Ovary (tissue), 9 donors: ENCODE measurements around the gene AURKA. TPM values are rescaled to one million over a fixed set of nuclear protein-coding genes. Genes with fewer than 3 reads are reported as not detected.
A peak's percentile ranks its signal among the peaks of the same experiment; 100 is the strongest.
"Not testable (repeated sequence)": the region's sequence is repeated elsewhere in the genome, so short reads cannot be mapped to it uniquely, and the experiment has no call there.

Experiments used
- DNase-seq, 5 donors: peaks; one replicate each; pipeline ENCODE4 v3.0.0-alpha.2; 2019 to 2020
- H3K27ac ChIP-seq, 2 donors: fragments of 200-600 bp; one replicate each; pipeline versions ENCODE4 v1.5.1 to v1.8.0; 2019 to 2022
- H3K27me3 ChIP-seq: fragments of 200-600 bp; one replicate; pipeline ENCODE4 v1.8.0; 2022
- H3K36me3 ChIP-seq: fragments of 200-600 bp; sonication (generic); one replicate; pipeline ENCODE4 v1.5.1; 2019
- H3K4me1 ChIP-seq: one replicate; pipeline ENCODE4 v1.8.1; 2013; ENCODE audit warnings: mild to moderate bottlenecking, moderate library complexity; ENCODE audit not compliant: insufficient read depth
- H3K4me3 ChIP-seq: fragments of 200-600 bp; sonication (generic); one replicate; pipeline ENCODE4 v1.5.1; 2017
- H3K9me3 ChIP-seq, 2 donors: fragments of 200-600 bp in 1 of 2; sonication (generic) in 1 of 2; one replicate each; pipeline versions ENCODE4 v1.5.1 to v1.8.1; 2013 to 2019; ENCODE audit warnings: mild to moderate bottlenecking in 1 of 2, moderate library complexity in 1 of 2
- EP300 ChIP-seq: sonication (generic); formaldehyde crosslinking; IDR thresholded peaks from one replicate; pipeline ENCODE4 v1.6.1; 2017; ENCODE audit warnings: antibody characterized with exemption
- POLR2A ChIP-seq: fragments of 450-650 bp; IDR thresholded peaks from one replicate; pipeline ENCODE4 v1.6.1; 2017; ENCODE audit warnings: antibody characterized with exemption, mild to moderate bottlenecking, moderate library complexity
- WGBS, 3 donors: extraction: QIAGEN DNeasy Blood & Tissue Kit in 1 of 3; methylation state at CpG; one replicate each; pipeline versions ENCODE4 v1.1.5 to v1.1.7; 2013 to 2017; 5-methylcytosine and 5-hydroxymethylcytosine counted together
- intact Hi-C, 4 donors: fragments of 100-400 bp; cut with DNase I; formaldehyde crosslinking; loops; one replicate each; pipeline versions ENCODE4 v1.11.0 to v1.15.1; 2022 to 2023
- polyA plus RNA-seq, 2 donors: library from polyadenylated mRNA; stranded (reverse); fragments of 200-250 nt in 1 of 2; fragments of 350-450 nt in 1 of 2; fragmentation: Illumina TruSeq in 1 of 2; extraction: RNeasy Lipid Tissue Mini Kit (QIAGEN cat#74804) in 1 of 2; gene quantifications; one replicate each; pipeline ENCODE4 v1.2.3, GENCODE V29; 2013 to 2014
- total RNA-seq, 7 donors: library from RNA; depleted of rRNA in 2 of 7; stranded (reverse); fragments of >200 nt in 2 of 7; fragmentation: NEBNext Ultra II Directional in 3 of 7; extraction: Animal tissue kit (Norgen Biotek cat#: 25700) in 3 of 7; gene quantifications; one replicate each; pipeline versions ENCODE4 v1.1.0 to v1.2.4, GENCODE V29; 2016 to 2023
- TF ChIP-seq, protein P1 (sequence below), 3 donors: fragments of 450-650 bp in 2 of 3; fragments of 200-600 bp in 1 of 3; IDR thresholded peaks; one replicate each; pipeline versions ENCODE4 v1.5.1 to v1.8.0; 2016 to 2022; ENCODE audit warnings: antibody characterized with exemption in 3 of 3, mild to moderate bottlenecking in 1 of 3
- donor health status: DM: no; HTN: no; CAD: no; lungs with moderate emphysema.
- donor health status: DM: no; HTN: no; CAD: no.
- donor health status: Bipolar disorder and iron deficiency.
- donor health status: DM: yes; HTN: yes; CAD: no.
- donor health status: DM: no; HTN: no; CAD: no.
- donor health status: DM: yes; HTN: yes; CAD: no.

The AURKA gene
- total and polyA plus RNA-seq, 9 donors = 2.2 to 10.0 (median 3.2) TPM

DNA sequence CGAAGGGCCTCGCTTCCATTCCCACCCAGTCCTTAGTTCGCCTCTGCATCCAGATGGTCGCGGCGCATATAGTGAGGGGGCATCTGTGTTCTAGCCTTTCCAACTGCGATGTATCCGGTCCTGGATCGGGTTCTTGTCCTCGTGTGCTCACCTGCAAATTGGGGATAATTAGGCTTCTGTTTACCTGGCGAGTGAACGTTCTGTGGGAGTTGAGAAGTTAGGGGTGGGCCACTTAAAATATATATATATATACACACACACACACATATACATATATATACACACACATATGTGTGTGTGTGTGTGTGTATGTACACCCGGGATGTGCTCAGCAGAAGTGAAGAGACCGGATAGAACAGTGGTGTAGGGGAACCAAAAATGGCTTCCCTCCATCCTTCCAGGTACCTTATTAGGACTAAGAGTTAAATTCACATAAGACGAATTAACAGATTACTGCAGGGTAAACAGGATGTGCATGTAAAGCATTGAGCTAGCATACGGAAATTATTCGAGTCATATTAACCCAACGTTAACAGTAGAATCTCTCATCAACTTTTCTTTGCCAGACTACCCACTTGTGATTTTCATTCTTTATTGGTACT, 967 bp upstream of the AURKA start:
- TF ChIP-seq EP300 (no peak), POLR2A (no peak)
- TF ChIP-seq, protein P1, sequence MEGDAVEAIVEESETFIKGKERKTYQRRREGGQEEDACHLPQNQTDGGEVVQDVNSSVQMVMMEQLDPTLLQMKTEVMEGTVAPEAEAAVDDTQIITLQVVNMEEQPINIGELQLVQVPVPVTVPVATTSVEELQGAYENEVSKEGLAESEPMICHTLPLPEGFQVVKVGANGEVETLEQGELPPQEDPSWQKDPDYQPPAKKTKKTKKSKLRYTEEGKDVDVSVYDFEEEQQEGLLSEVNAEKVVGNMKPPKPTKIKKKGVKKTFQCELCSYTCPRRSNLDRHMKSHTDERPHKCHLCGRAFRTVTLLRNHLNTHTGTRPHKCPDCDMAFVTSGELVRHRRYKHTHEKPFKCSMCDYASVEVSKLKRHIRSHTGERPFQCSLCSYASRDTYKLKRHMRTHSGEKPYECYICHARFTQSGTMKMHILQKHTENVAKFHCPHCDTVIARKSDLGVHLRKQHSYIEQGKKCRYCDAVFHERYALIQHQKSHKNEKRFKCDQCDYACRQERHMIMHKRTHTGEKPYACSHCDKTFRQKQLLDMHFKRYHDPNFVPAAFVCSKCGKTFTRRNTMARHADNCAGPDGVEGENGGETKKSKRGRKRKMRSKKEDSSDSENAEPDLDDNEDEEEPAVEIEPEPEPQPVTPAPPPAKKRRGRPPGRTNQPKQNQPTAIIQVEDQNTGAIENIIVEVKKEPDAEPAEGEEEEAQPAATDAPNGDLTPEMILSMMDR (IDR thresholded peaks at IDR 0.05) = no peak
- Histone ChIP-seq H3K4me1 (peaks cover 8% of the 10 kb centered on the region), H3K4me3 (peak overlapping the region; percentile 90), H3K9me3 (no peaks in the 10 kb centered on the region), H3K27me3 (no peaks in the 10 kb centered on the region), H3K27ac (peak overlapping the region; percentile 31 to 72), H3K36me3 (no peaks in the 10 kb centered on the region)
- no peak for DNase-seq
- intact Hi-C loops = loop anchor here in 1 of 4 donors (10.0 kb wide), 1 partner anchor 72 kb away; the partner anchor contains the start of gene RTF2
- WGBS, 3 donors = 0 to 1% (median 1%) methylated on average over 18 of the region's 18 CpGs

DNA sequence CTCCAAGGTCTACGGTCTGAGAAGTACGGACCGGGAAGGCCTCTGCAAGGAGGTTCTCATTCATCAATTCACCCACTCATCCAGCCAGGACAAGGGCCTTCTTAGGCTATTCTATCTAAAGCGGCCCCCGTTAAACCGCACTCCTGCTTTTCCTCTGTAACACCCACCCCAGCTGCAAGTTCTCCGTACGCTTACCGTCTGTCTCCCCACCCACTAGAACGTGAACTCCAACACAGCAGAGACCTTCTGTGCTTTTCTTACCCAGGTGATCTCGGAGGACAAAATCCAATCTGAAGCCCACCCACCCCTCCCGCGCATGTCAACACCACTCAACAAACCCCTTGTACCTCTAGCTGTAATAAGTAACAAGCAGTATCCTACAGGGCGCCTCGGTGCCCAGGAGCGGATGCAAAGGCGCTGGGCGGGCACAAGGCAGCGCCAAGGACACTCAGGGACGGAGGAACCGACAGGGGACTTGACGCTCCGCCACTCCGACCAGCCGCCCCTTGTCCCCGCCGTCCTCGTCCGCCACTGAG, 351 bp downstream of the AURKA start:
- TF ChIP-seq EP300 (no peak), POLR2A (no peak)
- TF ChIP-seq, protein P1 (IDR thresholded peaks at IDR 0.05) = no peak
- H3K27me3 ChIP-seq = no peaks in the 10 kb centered on the region
- peak overlapping the region; percentile 90 for H3K4me3 ChIP-seq
- H3K4me1 ChIP-seq = peaks cover 8% of the 10 kb centered on the region
- DNase-seq = no peak
- intact Hi-C loops = loop anchor here in 1 of 4 donors (10.0 kb wide), 1 partner anchor 73 kb away; the partner anchor contains the start of gene RTF2
- peak overlapping the region in 1 of 2 donors; percentile 72 for H3K27ac ChIP-seq
- H3K9me3 ChIP-seq = no peaks in the 10 kb centered on the region
- 0 to 1% (median 1%) methylated on average over 28 to 29 of the region's 29 CpGs for WGBS, 3 donors
- H3K36me3 ChIP-seq = no peaks in the 10 kb centered on the region

DNA sequence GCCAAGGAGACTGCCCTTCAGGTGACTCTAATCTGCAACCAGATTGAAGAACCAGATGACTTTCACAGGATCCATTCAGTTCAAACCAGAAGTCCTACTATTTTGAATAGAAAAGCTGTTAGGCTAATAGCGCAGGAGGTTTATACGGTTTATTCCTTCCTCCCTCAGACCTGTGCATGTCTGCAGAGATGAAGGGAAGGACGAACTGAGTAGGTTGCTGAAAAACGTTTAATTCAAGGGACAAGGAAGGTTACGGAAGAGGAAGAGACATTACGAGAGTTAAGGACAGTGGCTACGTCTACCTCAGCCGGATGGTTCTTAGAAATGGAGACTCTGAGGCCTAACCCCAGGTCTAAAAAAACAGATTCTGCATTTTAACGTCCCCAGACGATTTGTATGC, 978 bp downstream of the AURKA start:
- Histone ChIP-seq H3K27ac (no peak overlapping the region), H3K27me3 (no peaks in the 10 kb centered on the region), H3K4me1 (peaks cover 8% of the 10 kb centered on the region), H3K4me3 (peak overlapping the region; percentile 90), H3K36me3 (no peaks in the 10 kb centered on the region), H3K9me3 (no peaks in the 10 kb centered on the region)
- intact Hi-C loops = loop anchor here in 1 of 4 donors (10.0 kb wide), 1 partner anchor 74 kb away; the partner anchor contains the start of gene RTF2
- WGBS, 3 donors = 21 to 27% (median 23%) methylated on average over 10 of the region's 10 CpGs
- TF ChIP-seq EP300 = no peak
- TF ChIP-seq, protein P1 (IDR thresholded peaks at IDR 0.05) = no peak
- no peak for TF ChIP-seq POLR2A
- no peak for DNase-seq

DNA sequence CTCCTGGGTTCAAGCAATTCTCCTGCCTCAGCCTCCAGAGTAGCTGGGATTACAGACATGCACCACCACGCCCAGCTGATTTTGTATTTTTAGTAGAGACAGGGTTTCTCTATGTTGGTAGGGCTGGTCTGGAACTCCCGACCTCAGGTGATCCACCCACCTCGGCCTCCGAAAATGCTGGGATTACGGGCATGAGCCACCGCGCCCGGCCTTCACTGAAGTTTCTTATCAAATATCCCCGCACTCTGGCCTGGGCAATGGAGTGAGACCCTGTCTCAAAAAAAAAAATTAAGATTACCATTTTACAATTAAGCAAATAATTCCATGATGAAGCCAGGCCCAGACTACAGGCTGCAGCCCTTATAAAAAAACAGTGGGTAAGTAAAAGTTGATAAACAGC, 1.6 kb downstream of the AURKA start:
- not testable (repeated sequence) for H3K27me3 ChIP-seq, H3K4me3 ChIP-seq, H3K27ac ChIP-seq, DNase-seq, H3K9me3 ChIP-seq, H3K4me1 ChIP-seq, H3K36me3 ChIP-seq
- intact Hi-C loops = loop anchor here in 1 of 4 donors (10.0 kb wide), 1 partner anchor 74 kb away; the partner anchor contains the start of gene RTF2
- WGBS, 3 donors = 94 to 96% (median 96%) methylated on average over 9 of the region's 9 CpGs

DNA sequence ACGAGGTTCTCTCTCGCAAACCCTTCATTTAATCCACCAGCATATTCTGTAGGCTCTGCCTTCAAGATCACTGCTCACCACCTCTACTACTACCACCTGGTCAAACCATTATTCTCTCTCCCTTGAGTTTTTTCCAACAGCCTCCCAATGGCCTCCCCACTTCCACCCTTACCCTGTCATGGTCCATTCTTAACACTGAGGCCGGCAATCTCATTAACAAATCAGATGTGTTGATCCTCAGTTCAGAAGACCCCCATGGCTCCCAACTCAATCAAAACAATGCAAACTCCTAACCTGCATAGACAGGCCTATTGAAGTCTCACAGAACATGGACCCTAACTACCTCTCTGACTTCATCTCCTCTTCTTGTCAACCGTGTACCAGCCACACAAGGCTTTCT, 2.2 kb downstream of the AURKA start:
- 93 to 95% (median 94%) methylated on average over 4 of the region's 4 CpGs for WGBS, 3 donors
- H3K27me3 ChIP-seq = no peaks in the 10 kb centered on the region
- H3K27ac ChIP-seq = no peak overlapping the region
- H3K9me3 ChIP-seq = no peaks in the 10 kb centered on the region
- no peaks in the 10 kb centered on the region for H3K36me3 ChIP-seq
- intact Hi-C loops = loop anchor here in 1 of 4 donors (10.0 kb wide), 1 partner anchor 75 kb away; the partner anchor contains the start of gene RTF2
- H3K4me1 ChIP-seq = peaks cover 8% of the 10 kb centered on the region
- H3K4me3 ChIP-seq = no peak overlapping the region
- DNase-seq = no peak
- no peak for TF ChIP-seq EP300
- TF ChIP-seq, protein P1 (IDR thresholded peaks at IDR 0.05) = no peak
